ENCODE measurements around the gene DIPK1B.

Gene DIPK1B

GRCh38 chr9:136726118-136726517 is 13.7 kb downstream of the DIPK1B start:
- TF ChIP-seq CTCF (IDR thresholded peaks at IDR 0.05; ENCODE audit: low read depth, low read length, missing control alignments) = no peak
- DNase-seq (ENCODE audit: low read depth) = no peak
- H3K4me3 ChIP-seq (ENCODE audit: low read depth, low read length) = peak overlapping the region; percentile 93

- peak overlapping the region; percentile 93 for H3K4me3 ChIP-seq (ENCODE audit: low read depth, low read length)
- DNase-seq (ENCODE audit: low read depth) = peak; percentile 36
- TF ChIP-seq CTCF (IDR thresholded peaks at IDR 0.05; ENCODE audit: low read depth, low read length, missing control alignments) = peak; percentile 79
Observed at GRCh38 chr9:136726631-136727191, 14.3 kb downstream of the DIPK1B start.

GRCh38 chr9:136728080-136728547 is 15.7 kb downstream of the DIPK1B start:
- peak; percentile 66 for DNase-seq (ENCODE audit: low read depth)
- TF ChIP-seq CTCF (IDR thresholded peaks at IDR 0.05; ENCODE audit: low read depth, low read length, missing control alignments) = peak; percentile 85
- H3K4me3 ChIP-seq (ENCODE audit: low read depth, low read length) = peak overlapping the region; percentile 93

GRCh38 chr9:136728548-136729123 is 16.3 kb downstream of the DIPK1B start:
- peak overlapping the region; percentile 93 for H3K4me3 ChIP-seq (ENCODE audit: low read depth, low read length)
- TF ChIP-seq CTCF (IDR thresholded peaks at IDR 0.05; ENCODE audit: low read depth, low read length, missing control alignments) = no peak
- no peak for DNase-seq (ENCODE audit: low read depth)

GRCh38 chr9:136729144-136729543 is 16.8 kb downstream of the DIPK1B start:
- no peak for DNase-seq (ENCODE audit: low read depth)
- peak overlapping the region; percentile 93 for H3K4me3 ChIP-seq (ENCODE audit: low read depth, low read length)
- TF ChIP-seq CTCF (IDR thresholded peaks at IDR 0.05; ENCODE audit: low read depth, low read length, missing control alignments) = no peak

GRCh38 chr9:136729926-136730325 is 17.6 kb downstream of the DIPK1B start:
- H3K4me3 ChIP-seq (ENCODE audit: low read depth, low read length) = no peak overlapping the region
- no peak for TF ChIP-seq CTCF (IDR thresholded peaks at IDR 0.05; ENCODE audit: low read depth, low read length, missing control alignments)
- DNase-seq (ENCODE audit: low read depth) = no peak
